OCI-LY7 (cell line): ENCODE data around the gene TNFRSF1B. TPM values are rescaled to one million over a fixed set of nuclear protein-coding genes. Genes with fewer than 3 reads are reported as not detected.

Source experiments
- BruUV-seq: library from RNA; stranded (reverse); fragments of 400-500 nt; replicated peaks from 2 replicates; lab custom pipeline; 2021; lab: Mats Ljungman, UMichigan
- CTCF ChIA-PET: fragments of 300-600 bp; sonication (Branson Sonifier 250); formaldehyde crosslinking; loops from one replicate; lab custom pipeline; 2022; ENCODE audit warnings: antibody characterized with exemption; ENCODE audit not compliant: unreplicated experiment; lab: Charles Lee
- POLR2A ChIA-PET: fragments of 300-600 bp; sonication (Branson Sonifier 250); formaldehyde crosslinking; loops from one replicate; lab custom pipeline; 2022; ENCODE audit warnings: antibody characterized with exemption; lab: Charles Lee
- DNase-seq: peaks from one replicate; pipeline ENCODE4 v3.0.0-alpha.2; 2015; ENCODE audit warnings: low spot score
- H2AFZ ChIP-seq: fragments of 200-600 bp; sonication (generic), shearing (Covaris generic); 2 replicates; pipeline ENCODE4 v1.6.1; 2014; ENCODE audit warnings: mild to moderate bottlenecking, antibody characterized with exemption, low read length, moderate library complexity
- H3K27ac ChIP-seq: fragments of 200-600 bp; sonication (generic); 2 replicates; pipeline ENCODE4 v1.5.1; 2014; ENCODE audit warnings: mixed run types, low read depth, mild to moderate bottlenecking, moderate library complexity, low read length, inconsistent platforms; ENCODE audit not compliant: poor library complexity, severe bottlenecking
- H3K36me3 ChIP-seq: fragments of 200-600 bp; sonication (generic); 2 replicates; pipeline ENCODE4 v1.6.1; 2014; ENCODE audit warnings: mild to moderate bottlenecking, antibody characterized with exemption, low read length, moderate library complexity, mixed read lengths; ENCODE audit not compliant: insufficient read depth
- H3K4me1 ChIP-seq: fragments of 200-600 bp; sonication (generic); 2 replicates; pipeline ENCODE4 v1.5.1; 2014; ENCODE audit warnings: mild to moderate bottlenecking, low read length; ENCODE audit not compliant: insufficient read depth, poor library complexity, severe bottlenecking
- H3K4me2 ChIP-seq: fragments of 200-600 bp; sonication (generic); 2 replicates; pipeline ENCODE4 v1.6.1; 2014; ENCODE audit warnings: mild to moderate bottlenecking, low read length
- H3K4me3 ChIP-seq: fragments of 200-600 bp; sonication (generic); 2 replicates; pipeline ENCODE4 v1.5.1; 2014; ENCODE audit warnings: mild to moderate bottlenecking, low read depth, low read length; ENCODE audit not compliant: poor library complexity, severe bottlenecking
- H3K79me2 ChIP-seq: fragments of 200-600 bp; sonication (generic); 2 replicates; pipeline ENCODE4 v1.6.1; 2016; ENCODE audit warnings: low read depth, mild to moderate bottlenecking, low read length, moderate library complexity, mixed read lengths; ENCODE audit not compliant: insufficient read depth
- H3K9me2 ChIP-seq: fragments of 200-600 bp; sonication (generic); 2 replicates; pipeline ENCODE4 v1.6.1; 2016; ENCODE audit warnings: mild to moderate bottlenecking, low read length, mixed read lengths; ENCODE audit not compliant: insufficient read depth
- H3K9me3 ChIP-seq: fragments of 200-600 bp; sonication (generic); 2 replicates; pipeline ENCODE4 v1.6.1; 2014; ENCODE audit warnings: mild to moderate bottlenecking, mixed run types, low read length, mixed read lengths
- H4K20me1 ChIP-seq: fragments of 200-600 bp; sonication (generic); 2 replicates; pipeline ENCODE4 v1.6.1; 2014; ENCODE audit warnings: mild to moderate bottlenecking, antibody characterized with exemption, low read length, moderate library complexity, mixed read lengths; ENCODE audit not compliant: insufficient read depth
- CTCF ChIP-seq: fragments of 200-600 bp; sonication (generic); conservative IDR thresholded peaks from 2 replicates; pipeline ENCODE4 v1.5.1; 2014; ENCODE audit warnings: mild to moderate bottlenecking, antibody characterized with exemption, low read length, moderate library complexity, mixed read lengths
- EZH2phosphoT487 ChIP-seq: fragments of 200-600 bp; sonication (generic); IDR thresholded peaks from 2 replicates; pipeline ENCODE4 v1.6.1; 2018; ENCODE audit warnings: low read depth, borderline replicate concordance, mild to moderate bottlenecking, mixed run types, antibody characterized with exemption, low read length, moderate library complexity, mixed read lengths
- intact Hi-C: fragments of 100-400 bp; cut with micrococcal nuclease; formaldehyde crosslinking; loops from one replicate; pipeline ENCODE4 v1.10.0; 2022; ENCODE audit not compliant: unreplicated experiment
- total RNA-seq, 2 experiments: library from RNA; depleted of rRNA in 1 of 2; stranded (reverse); fragments of >200 nt in 1 of 2; shearing (Covaris generic) in 1 of 2; gene quantifications; 2 replicates each; pipeline ENCODE4 v1.2.3, GENCODE V29; 2014 to 2022

TNFRSF1B gene
- total RNA-seq, 2 experiments from 2014 or later = not detected

- peak; percentile 82 for DNase-seq
- H3K4me2 ChIP-seq = peak overlapping the region; percentile 10; the same call in 1 of the 2 replicates
- peaks cover 31% of the 10 kb centered on the region for H3K4me1 ChIP-seq
- TF ChIP-seq CTCF (peak; percentile 95), EZH2phosphoT487 (no peak)
- no peaks in the 10 kb centered on the region for H3K36me3 ChIP-seq
- no peak overlapping the region for H2AFZ ChIP-seq
- intact Hi-C loops = loop anchor here (1.0 kb wide), 1 partner anchor 85 kb away; no protein-coding TSS in a partner anchor
- H3K9me3 ChIP-seq = no peaks in the 10 kb centered on the region
- H3K9me2 ChIP-seq = no peaks in the 10 kb centered on the region
- H3K4me3 ChIP-seq = no peak overlapping the region
- CTCF ChIA-PET = interaction anchor here (0.5 to 1.8 kb wide), 3 partner anchors 84 to 87 kb away, joined by 3 to 9 read pairs (median 3); no protein-coding TSS in a partner anchor
- H4K20me1 ChIP-seq = no peaks in the 10 kb centered on the region
- no peaks in the 10 kb centered on the region for H3K79me2 ChIP-seq
- BruUV-seq = no TSS peak
- no peak overlapping the region for H3K27ac ChIP-seq
- POLR2A ChIA-PET = interaction anchor here (0.8 to 1.2 kb wide), 2 partner anchors 60 to 84 kb away, joined by 3 to 7 read pairs; no protein-coding TSS in a partner anchor
These were observed 42.1 kb downstream of the TNFRSF1B start for GRCh38 chr1:12208764-12209494.

- no peak overlapping the region for H3K4me3 ChIP-seq
- no peak overlapping the region for H2AFZ ChIP-seq
- no peak for DNase-seq
- H3K9me3 ChIP-seq = no peaks in the 10 kb centered on the region
- no peaks in the 10 kb centered on the region for H3K9me2 ChIP-seq
- ChIA-PET POLR2A (interaction anchor here (1.2 kb wide), 1 partner anchor 85 kb away, joined by 7 read pairs; no protein-coding TSS in a partner anchor), CTCF (interaction anchor here (1.8 kb wide), 1 partner anchor 84 kb away, joined by 9 read pairs; no protein-coding TSS in a partner anchor)
- TF ChIP-seq EZH2phosphoT487 (no peak), CTCF (no peak)
- no TSS peak for BruUV-seq
- H4K20me1 ChIP-seq = no peaks in the 10 kb centered on the region
- H3K79me2 ChIP-seq = no peaks in the 10 kb centered on the region
- peaks cover 26% of the 10 kb centered on the region for H3K4me1 ChIP-seq
- H3K4me2 ChIP-seq = peak overlapping the region; percentile 10; the same call in 1 of the 2 replicates
- no peak overlapping the region for H3K27ac ChIP-seq
- H3K36me3 ChIP-seq = no peaks in the 10 kb centered on the region
- intact Hi-C loops = loop anchor here (1.0 kb wide), 1 partner anchor 85 kb away; no protein-coding TSS in a partner anchor
These were observed 42.7 kb downstream of the TNFRSF1B start for GRCh38 chr1:12209495-12209832.
